Stimulated activated CD8-positive, alpha-beta memory T cell treated with anti-CD3 and anti-CD28 coated beads, Interleukin-7, amount 100 ng/mL, for 24 hours (primary cell): Measurements from ENCODE around the gene CRHR2.
"Not testable (repeated sequence)": the region's sequence is repeated elsewhere in the genome, so short reads cannot be mapped to it uniquely, and the experiment has no call there.

Experiments used
- DNase-seq: peaks from one replicate; pipeline ENCODE4 v3.0.0-alpha.2; 2020; ENCODE audit warnings: low read depth

CRHR2 gene

GRCh38 chr7:30654296-30655090 is 27.8 kb downstream of the CRHR2 start:
- DNase-seq: no peak

- DNase-seq: no peak
Measured at GRCh38 chr7:30652698-30653641, 29.3 kb downstream of the CRHR2 start.

GRCh38 chr7:30652132-30652531 is 30.1 kb downstream of the CRHR2 start:
- DNase-seq: no peak

- DNase-seq: no peak
Measured at GRCh38 chr7:30650421-30650808, 31.8 kb downstream of the CRHR2 start.

GRCh38 chr7:30649717-30650420 is 32.4 kb downstream of the CRHR2 start:
- DNase-seq: no peak

- DNase-seq: no peak
Measured at GRCh38 chr7:30648744-30649540, 33.3 kb downstream of the CRHR2 start.

GRCh38 chr7:30647589-30648364 is 34.5 kb downstream of the CRHR2 start:
- DNase-seq: no peak

- no peak for DNase-seq
Measured at GRCh38 chr7:30646154-30646553, 36.1 kb downstream of the CRHR2 start.

- no peak for DNase-seq
Measured at GRCh38 chr7:30645661-30646060, 36.6 kb downstream of the CRHR2 start.

GRCh38 chr7:30644286-30644955 is 37.8 kb downstream of the CRHR2 start:
- no peak for DNase-seq

GRCh38 chr7:30642789-30643188 is 39.5 kb downstream of the CRHR2 start:
- no peak for DNase-seq

- DNase-seq: not testable (repeated sequence)
Measured at GRCh38 chr7:30642322-30642721, 39.9 kb downstream of the CRHR2 start.

GRCh38 chr7:30635798-30636197 is 46.5 kb downstream of the CRHR2 start:
- DNase-seq: no peak

GRCh38 chr7:30634634-30635201 is 47.5 kb downstream of the CRHR2 start:
- DNase-seq: no peak

- no peak for DNase-seq
Measured at GRCh38 chr7:30634193-30634626, 48.0 kb downstream of the CRHR2 start.

- DNase-seq: no peak
Measured at GRCh38 chr7:30633223-30633622, 49.0 kb downstream of the CRHR2 start.

GRCh38 chr7:30630986-30631385 is 51.3 kb downstream of the CRHR2 start:
- DNase-seq: no peak

GRCh38 chr7:30627026-30627425 is 55.2 kb downstream of the CRHR2 start:
- DNase-seq: no peak

GRCh38 chr7:30625283-30625682 is 57.0 kb downstream of the CRHR2 start:
- no peak for DNase-seq

- DNase-seq: no peak
Measured at GRCh38 chr7:30618961-30619360, 63.3 kb downstream of the CRHR2 start.
